SK-N-DZ (cell line): ENCODE results near the gene KCNH6. TPM values are rescaled to one million over a fixed set of nuclear protein-coding genes. Genes with fewer than 3 reads are reported as not detected.

ENCODE experiments used
- DNase-seq: peaks from one replicate; pipeline ENCODE4 v3.0.0-alpha.2; 2015; ENCODE audit warnings: low spot score
- polyA plus RNA-seq, 2 experiments: library from polyadenylated mRNA; depleted of rRNA; stranded (reverse); fragments of >200 nt; gene quantifications; 2 replicates each; pipeline ENCODE4 v1.2.3, GENCODE V29; 2014

KCNH6 gene
- polyA plus RNA-seq (2014; cell fraction: cytosol; rRNA removed), result 0.10 TPM in 1 of 2 replicates, not detected in the other
- 0.06 TPM in 1 of 2 replicates, not detected in the other for polyA plus RNA-seq (2014; cell fraction: nucleus; rRNA removed)

- no peak for DNase-seq
Measured at GRCh38 chr17:63523253-63523855, at the start of gene KCNH6. Gene KCNH6 (plus strand): TSS chr17:63523358. CDS start chr17:63523414, 56 bp downstream.

- DNase-seq, result no peak
Measured at GRCh38 chr17:63474174-63474573, 49.0 kb upstream of the KCNH6 start.

- DNase-seq, result peak; percentile 54
Measured at GRCh38 chr17:63474586-63475460, 48.3 kb upstream of the KCNH6 start.

- peak; percentile 70 for DNase-seq
Measured at GRCh38 chr17:63475491-63476412, 47.4 kb upstream of the KCNH6 start.

GRCh38 chr17:63476459-63476853 lies 46.7 kb upstream of the KCNH6 start:
- DNase-seq, result peak; percentile 51

GRCh38 chr17:63476854-63477479 lies 46.2 kb upstream of the KCNH6 start, which contains the start of gene ACE:
Gene ACE (plus strand): TSS chr17:63477061. CDS start chr17:63477095, 34 bp downstream.
- DNase-seq, result peak; percentile 75

- peak; percentile 64 for DNase-seq
Measured at GRCh38 chr17:63477480-63478440, 45.4 kb upstream of the KCNH6 start.

- DNase-seq, result peak; percentile 86
Measured at GRCh38 chr17:63478814-63479494, 44.2 kb upstream of the KCNH6 start.

GRCh38 chr17:63479495-63480184 lies 43.5 kb upstream of the KCNH6 start:
- no peak for DNase-seq

GRCh38 chr17:63480192-63480784 lies 42.9 kb upstream of the KCNH6 start:
- DNase-seq, result no peak

- DNase-seq, result no peak
Measured at GRCh38 chr17:63480826-63481487, 42.2 kb upstream of the KCNH6 start.

GRCh38 chr17:63481488-63481870 lies 41.7 kb upstream of the KCNH6 start:
- DNase-seq, result no peak

GRCh38 chr17:63482509-63482908 lies 40.6 kb upstream of the KCNH6 start:
- DNase-seq, result no peak

GRCh38 chr17:63483038-63483437 lies 40.1 kb upstream of the KCNH6 start:
- no peak for DNase-seq

GRCh38 chr17:63483655-63484575 lies 39.2 kb upstream of the KCNH6 start:
- no peak for DNase-seq

GRCh38 chr17:63486317-63487013 lies 36.7 kb upstream of the KCNH6 start:
- no peak for DNase-seq
